ENCODE results near the gene ADD3.

- TF ChIP-seq CTCF (IDR thresholded peaks at IDR 0.05), result no peak
- no peak for TF ChIP-seq POLR2AphosphoS5 (IDR thresholded peaks at IDR 0.05; ENCODE audit: low read depth, low read length)
- no peak for TF ChIP-seq REST (IDR thresholded peaks at IDR 0.05; ENCODE audit: insufficient read depth in 1 of 2, low read depth in 2 of 2, low read length in 1 of 2)
- no peak for TF ChIP-seq SIN3A (IDR thresholded peaks at IDR 0.05; ENCODE audit: borderline replicate concordance, insufficient read depth, low read depth, low read length)
- TF ChIP-seq TCF7L2 (IDR thresholded peaks at IDR 0.05; ENCODE audit: low read depth, low read length), result no peak
Observed at GRCh38 chr10:110076559-110077318, 69.0 kb downstream of the ADD3 start.

Measured in Panc1 (cell line).